IMR-90 (cell line): ENCODE data around the gene PLEKHG1. TPM values are rescaled to one million over a fixed set of nuclear protein-coding genes. Genes with fewer than 3 reads are reported as not detected.

Source experiments
- ATAC-seq: fragments of 200-7000 bp; cut with Tn5 transposase; 2 replicates; pipeline ENCODE4 v1.9.1; 2020; ENCODE audit warnings: low read depth, mild to moderate bottlenecking, moderate library complexity
- BruUV-seq: library from RNA; stranded (reverse); fragments of 400-500 nt; replicated peaks from 2 replicates; lab custom pipeline; 2021; lab: Mats Ljungman, UMichigan
- CTCF ChIA-PET: fragments of 300-600 bp; formaldehyde crosslinking; extraction: SDS; loops from one replicate; lab custom pipeline; 2021; ENCODE audit warnings: antibody characterized with exemption; lab: Yijun Ruan, JAX
- POLR2A ChIA-PET: fragments of 300-600 bp; sonication (Branson Sonifier 250); formaldehyde crosslinking; loops from one replicate; lab custom pipeline; 2022; ENCODE audit warnings: antibody characterized with exemption; ENCODE audit not compliant: unreplicated experiment; lab: Charles Lee
- DNase-seq: peaks from one replicate; pipeline ENCODE4 v3.0.0; 2013
- H2AFZ ChIP-seq: replicated peaks from 2 replicates; pipeline ENCODE3; 2013; ENCODE audit warnings: low read length, mild to moderate bottlenecking; ENCODE audit not compliant: poor library complexity
- H2AK5ac ChIP-seq: 2 replicates; pipeline ENCODE4 v1.6.1; 2013; ENCODE audit warnings: low read depth, low read length, inconsistent platforms
- H2AK9ac ChIP-seq: replicated peaks from 2 replicates; pipeline ENCODE3; 2013; ENCODE audit warnings: mild to moderate bottlenecking, low read depth, low read length, moderate library complexity; ENCODE audit not compliant: poor library complexity
- H2BK120ac ChIP-seq: 2 replicates; pipeline ENCODE4 v1.6.1; 2013; ENCODE audit warnings: low read depth, low read length, inconsistent platforms
- H2BK15ac ChIP-seq: 3 replicates; pipeline ENCODE4 v1.6.1; 2013; ENCODE audit warnings: low read depth, low read length, inconsistent platforms
- H2BK20ac ChIP-seq: 2 replicates; pipeline ENCODE4 v1.6.1; 2013; ENCODE audit warnings: low read depth, mild to moderate bottlenecking, inconsistent platforms, low read length, moderate library complexity
- H2BK5ac ChIP-seq: 2 replicates; pipeline ENCODE4 v1.6.1; 2013; ENCODE audit warnings: mild to moderate bottlenecking, low read depth, low read length, inconsistent platforms; ENCODE audit not compliant: poor library complexity, severe bottlenecking
- H3K14ac ChIP-seq: replicated peaks from 2 replicates; pipeline ENCODE4 v1.6.1; 2013; ENCODE audit warnings: low read depth, low read length, inconsistent platforms
- H3K18ac ChIP-seq: 2 replicates; pipeline ENCODE4 v1.6.1; 2013; ENCODE audit warnings: low read depth, low read length, control low read depth
- H3K23ac ChIP-seq: 2 replicates; pipeline ENCODE4 v1.6.1; 2013; ENCODE audit warnings: low read depth, low read length, inconsistent platforms
- H3K27ac ChIP-seq: 2 replicates; pipeline ENCODE4 v1.5.1; 2013; ENCODE audit warnings: mild to moderate bottlenecking, control low read depth, low read length; ENCODE audit not compliant: insufficient read depth
- H3K27me3 ChIP-seq: 2 replicates; pipeline ENCODE4 v1.6.1; 2013; ENCODE audit warnings: low read length; ENCODE audit not compliant: control insufficient read depth, insufficient read depth
- H3K36me3 ChIP-seq: 2 replicates; pipeline ENCODE4 v1.6.1; 2013; ENCODE audit warnings: low read length, mixed read lengths; ENCODE audit not compliant: control insufficient read depth, insufficient read depth
- H3K4ac ChIP-seq: 2 replicates; pipeline ENCODE4 v1.6.1; 2013; ENCODE audit warnings: low read depth, low read length, inconsistent platforms
- H3K4me1 ChIP-seq: 2 replicates; pipeline ENCODE4 v1.6.1; 2013; ENCODE audit warnings: low read length, mixed read lengths; ENCODE audit not compliant: control insufficient read depth, insufficient read depth
- H3K4me2 ChIP-seq: 2 replicates; pipeline ENCODE4 v1.6.1; 2013; ENCODE audit warnings: low read depth, mild to moderate bottlenecking, control low read depth, low read length, moderate library complexity
- H3K4me3 ChIP-seq: 2 replicates; pipeline ENCODE4 v1.5.1; 2013; ENCODE audit warnings: low read depth, mild to moderate bottlenecking, control low read depth, low read length, moderate library complexity; ENCODE audit not compliant: insufficient read depth
- H3K56ac ChIP-seq: 2 replicates; pipeline ENCODE4 v1.6.1; 2013; ENCODE audit warnings: low read length, inconsistent platforms; ENCODE audit not compliant: insufficient read depth; ENCODE audit errors: extremely low read depth
- H3K79me1 ChIP-seq, 2 experiments: 2 replicates each; pipeline ENCODE4 v1.6.1; 2013; ENCODE audit warnings: low read length in 2 of 2, inconsistent platforms in 1 of 2, low read depth in 1 of 2
- H3K9ac ChIP-seq: 2 replicates; pipeline ENCODE4 v1.6.1; 2013; ENCODE audit warnings: low read depth, low read length, control low read depth
- H3K9me1 ChIP-seq: 2 replicates; pipeline ENCODE4 v1.6.1; 2013; ENCODE audit warnings: low read length, inconsistent platforms; ENCODE audit not compliant: insufficient read depth
- H3K9me3 ChIP-seq: 2 replicates; pipeline ENCODE4 v1.6.1; 2013; ENCODE audit warnings: low read length; ENCODE audit not compliant: control insufficient read depth, insufficient read depth
- H4K20me1 ChIP-seq: 2 replicates; pipeline ENCODE4 v1.6.1; 2013; ENCODE audit warnings: low read length, inconsistent platforms; ENCODE audit not compliant: insufficient read depth
- H4K5ac ChIP-seq: 2 replicates; pipeline ENCODE4 v1.6.1; 2013; ENCODE audit warnings: mild to moderate bottlenecking, low read depth, low read length, control low read depth
- H4K8ac ChIP-seq, 2 experiments: 2 replicates each; pipeline ENCODE4 v1.6.1; 2013; ENCODE audit warnings: low read depth in 2 of 2, low read length in 2 of 2, control low read depth in 1 of 2, inconsistent platforms in 1 of 2
- H4K91ac ChIP-seq: 2 replicates; pipeline ENCODE4 v1.6.1; 2013; ENCODE audit warnings: low read depth, low read length, inconsistent platforms; ENCODE audit not compliant: insufficient read depth
- MAZ ChIP-seq: IDR thresholded peaks from 2 replicates; pipeline ENCODE4 v1.6.1; 2012; ENCODE audit warnings: low read depth, mild to moderate bottlenecking, low read length, improper control_type of control experiment, moderate library complexity, borderline replicate concordance
- WGBS, 2 experiments: methylation state at CpG; one replicate each; pipeline versions ENCODE4 v1.1.5 to v1.1.7; 2013; ENCODE audit warnings: missing lambda C conversion rate in 2 of 2; ENCODE audit not compliant: insufficient read length in 1 of 2; ENCODE audit errors: extremely low coverage in 2 of 2; 5-methylcytosine and 5-hydroxymethylcytosine counted together
- dilution Hi-C: fragments of 300-500 bp; cut with HindIII; formaldehyde crosslinking; loops from one replicate; pipeline ENCODE4 v1.14.3; 2018; ENCODE audit warnings: low sequenced_read_pairs; ENCODE audit not compliant: unreplicated experiment
- in situ Hi-C: fragments of 300-500 bp; cut with MboI; formaldehyde crosslinking; loops from 3 replicates; pipeline ENCODE4 v1.14.3; 2019; ENCODE audit warnings: low sequenced_read_pairs, inconsistent platforms, mixed read lengths
- intact Hi-C: fragments of 100-400 bp; cut with micrococcal nuclease; formaldehyde crosslinking; loops from 2 replicates; pipeline ENCODE4 v1.10.0; 2022
- polyA plus RNA-seq, 3 experiments: library from polyadenylated mRNA; depleted of rRNA; stranded (reverse); fragments of >200 nt; gene quantifications; 2 replicates each; pipeline ENCODE4 v1.2.3, GENCODE V29; 2012; ENCODE audit warnings: low replicate concordance in 1 of 3
- total RNA-seq: library from RNA; depleted of rRNA; stranded (reverse); fragments of >200 nt; gene quantifications from 2 replicates; pipeline ENCODE4 v1.2.3, GENCODE V29; 2012
- TF ChIP-seq, protein P1 (sequence below): fragments of 150-350 bp; IDR thresholded peaks from 2 replicates; pipeline ENCODE4 v1.6.1; 2016; ENCODE audit warnings: low read depth, mild to moderate bottlenecking, low read length, moderate library complexity, borderline replicate concordance

PLEKHG1 gene
- total and polyA plus RNA-seq, 2 of the 4 experiments (the other 2 are of a cell fraction): 0.09 to 0.36 TPM

DNA sequence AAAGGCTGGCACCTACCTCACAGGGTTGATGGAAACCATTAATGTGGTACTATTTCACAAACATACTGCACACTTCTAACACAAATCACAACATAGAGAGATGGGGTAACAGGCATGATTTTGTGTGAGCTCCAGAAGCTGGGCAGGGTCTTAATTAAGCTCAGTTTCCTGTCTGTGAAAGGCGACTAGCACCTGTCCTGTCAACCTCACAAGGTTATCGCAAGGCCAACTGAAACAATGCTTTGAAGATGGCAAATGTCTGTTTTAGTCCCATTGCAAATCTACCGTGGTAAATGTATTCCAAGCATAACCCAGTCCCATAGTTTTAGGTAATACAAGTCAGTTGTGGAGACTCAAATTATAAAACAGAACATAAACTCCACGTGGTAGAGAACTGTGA is 1.3 kb upstream of the PLEKHG1 start:
- Histone ChIP-seq H2AK5ac (no peak overlapping the region), H3K36me3 (no peaks in the 10 kb centered on the region), H2AK9ac (no peak overlapping the region), H3K4me2 (no peak overlapping the region), H3K4ac (no peak overlapping the region), H2BK15ac (no peak overlapping the region), H2BK120ac (no peak overlapping the region), H3K23ac (no peak overlapping the region), H3K14ac (no peak overlapping the region), H4K91ac (no peak overlapping the region), H2BK20ac (no peak overlapping the region), H3K9me1 (no peaks in the 10 kb centered on the region), H3K27me3 (peaks cover 47% of the 10 kb centered on the region), H2BK5ac (no peak overlapping the region), H4K20me1 (no peaks in the 10 kb centered on the region), H3K79me1 (no peaks in the 10 kb centered on the region), H4K5ac (no peak overlapping the region), H2AFZ (no peak overlapping the region), H3K4me3 (no peak overlapping the region), H4K8ac (no peak overlapping the region), H3K27ac (no peak overlapping the region), H3K56ac (no peak overlapping the region), H3K4me1 (no peaks in the 10 kb centered on the region), H3K18ac (no peak overlapping the region), H3K9ac (no peak overlapping the region), H3K9me3 (no peaks in the 10 kb centered on the region)
- POLR2A ChIA-PET: no interaction called here
- in situ Hi-C loops: no loop called here
- ATAC-seq (no peak), DNase-seq (no peak)
- 40% methylated on average over 1 of the region's 4 CpGs; no CpG with 5 or more reads in 1 of the 2 experiments for WGBS, 2 experiments
- no TSS peak for BruUV-seq
- dilution Hi-C loops: no loop called here
- TF ChIP-seq, protein P1, sequence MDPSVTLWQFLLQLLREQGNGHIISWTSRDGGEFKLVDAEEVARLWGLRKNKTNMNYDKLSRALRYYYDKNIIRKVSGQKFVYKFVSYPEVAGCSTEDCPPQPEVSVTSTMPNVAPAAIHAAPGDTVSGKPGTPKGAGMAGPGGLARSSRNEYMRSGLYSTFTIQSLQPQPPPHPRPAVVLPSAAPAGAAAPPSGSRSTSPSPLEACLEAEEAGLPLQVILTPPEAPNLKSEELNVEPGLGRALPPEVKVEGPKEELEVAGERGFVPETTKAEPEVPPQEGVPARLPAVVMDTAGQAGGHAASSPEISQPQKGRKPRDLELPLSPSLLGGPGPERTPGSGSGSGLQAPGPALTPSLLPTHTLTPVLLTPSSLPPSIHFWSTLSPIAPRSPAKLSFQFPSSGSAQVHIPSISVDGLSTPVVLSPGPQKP: no peak
- TF ChIP-seq MAZ: no peak
- intact Hi-C loops: no loop called here
- CTCF ChIA-PET: no interaction called here
